ENCODE data around the gene ETHE1. TPM values are rescaled to one million over a fixed set of nuclear protein-coding genes. Genes with fewer than 3 reads are reported as not detected.

ETHE1 gene
- polyA plus RNA-seq, 1 donor from 2014 or later, result 40.9 TPM

DNA sequence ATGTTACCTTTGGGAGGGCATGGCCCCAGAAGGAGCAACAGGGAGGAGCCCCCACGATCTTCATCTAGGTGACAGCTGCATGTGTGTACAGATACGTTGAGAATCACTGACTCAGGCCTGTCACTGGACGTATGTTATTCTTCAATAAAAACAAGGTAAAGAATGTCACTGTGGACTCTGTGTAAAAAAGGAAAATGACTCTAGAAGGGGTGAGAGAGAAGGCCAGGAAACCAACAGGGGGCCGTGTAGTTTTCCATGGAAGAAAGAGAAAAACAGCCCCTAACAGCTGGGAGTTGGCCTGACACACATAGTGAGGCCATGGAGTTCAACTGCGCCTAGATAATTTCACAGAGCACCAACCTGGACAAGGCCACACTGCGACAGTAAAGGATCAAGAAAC lies 59.7 kb downstream of the ETHE1 start (continued):
- TF ChIP-seq, protein P1, sequence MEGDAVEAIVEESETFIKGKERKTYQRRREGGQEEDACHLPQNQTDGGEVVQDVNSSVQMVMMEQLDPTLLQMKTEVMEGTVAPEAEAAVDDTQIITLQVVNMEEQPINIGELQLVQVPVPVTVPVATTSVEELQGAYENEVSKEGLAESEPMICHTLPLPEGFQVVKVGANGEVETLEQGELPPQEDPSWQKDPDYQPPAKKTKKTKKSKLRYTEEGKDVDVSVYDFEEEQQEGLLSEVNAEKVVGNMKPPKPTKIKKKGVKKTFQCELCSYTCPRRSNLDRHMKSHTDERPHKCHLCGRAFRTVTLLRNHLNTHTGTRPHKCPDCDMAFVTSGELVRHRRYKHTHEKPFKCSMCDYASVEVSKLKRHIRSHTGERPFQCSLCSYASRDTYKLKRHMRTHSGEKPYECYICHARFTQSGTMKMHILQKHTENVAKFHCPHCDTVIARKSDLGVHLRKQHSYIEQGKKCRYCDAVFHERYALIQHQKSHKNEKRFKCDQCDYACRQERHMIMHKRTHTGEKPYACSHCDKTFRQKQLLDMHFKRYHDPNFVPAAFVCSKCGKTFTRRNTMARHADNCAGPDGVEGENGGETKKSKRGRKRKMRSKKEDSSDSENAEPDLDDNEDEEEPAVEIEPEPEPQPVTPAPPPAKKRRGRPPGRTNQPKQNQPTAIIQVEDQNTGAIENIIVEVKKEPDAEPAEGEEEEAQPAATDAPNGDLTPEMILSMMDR (IDR thresholded peaks at IDR 0.05; ENCODE audit: poor library complexity, severe bottlenecking), result no peak
- TF ChIP-seq TAF1 (IDR thresholded peaks at IDR 0.05; ENCODE audit: low read depth), result no peak
- TF ChIP-seq MXI1 (conservative IDR thresholded peaks at IDR 0.05; ENCODE audit: poor library complexity, severe bottlenecking), result no peak

DNA sequence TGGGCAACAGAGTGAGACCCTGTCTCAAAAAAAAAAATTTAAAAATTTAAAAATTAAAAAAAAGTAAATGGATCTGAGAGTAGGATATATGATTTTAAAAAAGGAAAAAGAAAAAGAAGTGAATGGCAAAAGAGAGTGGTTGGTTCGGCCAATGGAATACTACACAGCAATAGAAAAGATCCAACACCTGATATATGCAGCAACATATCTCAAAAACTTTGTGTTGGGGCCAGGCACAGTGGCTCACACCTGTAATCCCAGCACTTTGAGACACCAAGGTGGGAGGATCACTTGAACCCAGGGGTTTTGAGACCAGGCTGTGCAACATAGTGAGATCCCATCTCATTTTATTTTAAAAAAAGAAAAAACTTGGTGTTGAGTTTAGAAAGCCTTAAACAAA lies 60.2 kb downstream of the ETHE1 start:
- Histone ChIP-seq H4K20me1 (ENCODE audit: insufficient read depth) (no peaks in the 10 kb centered on the region), H3K79me2 (replicated peaks; ENCODE audit: insufficient read depth, low read length) (no peaks in the 10 kb centered on the region), H3K27me3 (ENCODE audit: insufficient read depth, low read depth, low read length) (no peaks in the 10 kb centered on the region), H3K36me3 (ENCODE audit: insufficient read depth, low read length) (no peaks in the 10 kb centered on the region), H2AFZ (ENCODE audit: low read depth, low read length) (no peak overlapping the region), H3F3A (ENCODE audit: insufficient read depth, low read length, poor library complexity, severe bottlenecking) (no peaks in the 10 kb centered on the region), H3K9me3 (ENCODE audit: low read length) (no peaks in the 10 kb centered on the region), H3K4me3 (ENCODE audit: low read length) (no peak overlapping the region), H3K4me2 (ENCODE audit: low read length) (no peak overlapping the region), H3K9me2 (ENCODE audit: insufficient read depth, low read length) (no peaks in the 10 kb centered on the region), H3K27ac (ENCODE audit: low read length) (no peak overlapping the region), H3K9ac (ENCODE audit: low read length) (no peak overlapping the region)
- TF ChIP-seq EP300 (conservative IDR thresholded peaks at IDR 0.05; ENCODE audit: poor library complexity, severe bottlenecking), result no peak
- TF ChIP-seq SMC3 (conservative IDR thresholded peaks at IDR 0.05; ENCODE audit: poor library complexity), result no peak

DNA sequence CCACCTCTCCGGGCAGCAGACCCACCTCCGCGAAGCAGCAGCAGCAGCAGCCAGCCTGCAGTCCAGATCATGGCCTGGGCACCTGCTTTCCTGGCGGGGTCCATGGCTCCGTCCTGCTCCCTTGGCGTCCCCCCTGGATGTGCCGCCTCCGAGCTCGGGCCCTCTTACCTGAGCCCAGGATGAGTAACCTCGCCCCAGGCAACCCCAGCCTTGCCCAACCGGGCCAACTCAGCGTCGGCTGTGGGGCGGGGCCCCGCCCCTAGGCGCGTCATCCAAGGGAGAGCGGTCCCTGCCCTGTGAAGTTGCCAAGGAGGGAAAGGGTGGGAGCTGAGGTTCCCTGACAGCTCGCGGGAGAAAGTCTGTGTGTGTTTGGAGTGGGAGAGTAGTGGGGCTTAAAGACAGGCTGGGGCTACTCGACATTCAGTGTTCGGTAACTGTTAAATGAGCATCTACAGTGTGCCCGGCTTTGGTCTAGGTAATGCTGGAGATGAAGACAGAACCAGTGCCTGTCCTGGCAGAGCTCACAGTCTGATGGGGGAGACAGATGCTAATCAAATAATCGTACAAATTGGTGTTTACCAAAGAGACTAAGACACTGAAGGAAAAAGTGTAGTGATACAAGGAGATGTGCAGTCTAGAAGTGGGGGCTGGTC lies 61.4 kb downstream of the ETHE1 start, which contains the start of gene LYPD3:
LYPD3 (minus strand) TSS at position 141 of the 653 bp plus-strand sequence; CDS start at position 104, 37 bp downstream.
- no peak within 1 kb of the TSS for H3K27ac ChIP-seq (ENCODE audit: low read length)
- no peak within 1 kb of the TSS for H3K9ac ChIP-seq (ENCODE audit: low read length)
- no peak within 1 kb of the TSS for H3K4me2 ChIP-seq (ENCODE audit: low read length)
- no peak within 1 kb of the TSS for H2AFZ ChIP-seq (ENCODE audit: low read depth, low read length)
- no peaks in the 10 kb centered on the region for H3K9me3 ChIP-seq (ENCODE audit: low read length)
- H3F3A ChIP-seq (ENCODE audit: insufficient read depth, low read length, poor library complexity, severe bottlenecking), result no peaks in the 10 kb centered on the region
- no peaks in the 10 kb centered on the region for H3K36me3 ChIP-seq (ENCODE audit: insufficient read depth, low read length)
- H3K9me2 ChIP-seq (ENCODE audit: insufficient read depth, low read length), result no peaks in the 10 kb centered on the region
- H3K27me3 ChIP-seq (ENCODE audit: insufficient read depth, low read depth, low read length), result no peaks in the 10 kb centered on the region
- H4K20me1 ChIP-seq (ENCODE audit: insufficient read depth), result no peaks in the 10 kb centered on the region
- H3K79me2 ChIP-seq (replicated peaks; ENCODE audit: insufficient read depth, low read length), result no peaks in the 10 kb centered on the region
- peak within 1 kb of the TSS; percentile 74 for H3K4me3 ChIP-seq (ENCODE audit: low read length)
- TF ChIP-seq TAF1 (IDR thresholded peaks at IDR 0.05; ENCODE audit: low read depth) (no peak), SMC3 (conservative IDR thresholded peaks at IDR 0.05; ENCODE audit: poor library complexity) (no peak), EZH2 (IDR thresholded peaks at IDR 0.05; ENCODE audit: borderline replicate concordance, insufficient read depth, low read length, poor library complexity, severe bottlenecking) (no peak), EP300 (conservative IDR thresholded peaks at IDR 0.05; ENCODE audit: poor library complexity, severe bottlenecking) (no peak), MXI1 (conservative IDR thresholded peaks at IDR 0.05; ENCODE audit: poor library complexity, severe bottlenecking) (no peak), POLR2AphosphoS5 (IDR thresholded peaks at IDR 0.05) (no peak), RAD21 (conservative IDR thresholded peaks at IDR 0.05) (no peak)
- TF ChIP-seq, protein P1 (IDR thresholded peaks at IDR 0.05; ENCODE audit: poor library complexity, severe bottlenecking), result no peak
- TF ChIP-seq, protein P2, sequence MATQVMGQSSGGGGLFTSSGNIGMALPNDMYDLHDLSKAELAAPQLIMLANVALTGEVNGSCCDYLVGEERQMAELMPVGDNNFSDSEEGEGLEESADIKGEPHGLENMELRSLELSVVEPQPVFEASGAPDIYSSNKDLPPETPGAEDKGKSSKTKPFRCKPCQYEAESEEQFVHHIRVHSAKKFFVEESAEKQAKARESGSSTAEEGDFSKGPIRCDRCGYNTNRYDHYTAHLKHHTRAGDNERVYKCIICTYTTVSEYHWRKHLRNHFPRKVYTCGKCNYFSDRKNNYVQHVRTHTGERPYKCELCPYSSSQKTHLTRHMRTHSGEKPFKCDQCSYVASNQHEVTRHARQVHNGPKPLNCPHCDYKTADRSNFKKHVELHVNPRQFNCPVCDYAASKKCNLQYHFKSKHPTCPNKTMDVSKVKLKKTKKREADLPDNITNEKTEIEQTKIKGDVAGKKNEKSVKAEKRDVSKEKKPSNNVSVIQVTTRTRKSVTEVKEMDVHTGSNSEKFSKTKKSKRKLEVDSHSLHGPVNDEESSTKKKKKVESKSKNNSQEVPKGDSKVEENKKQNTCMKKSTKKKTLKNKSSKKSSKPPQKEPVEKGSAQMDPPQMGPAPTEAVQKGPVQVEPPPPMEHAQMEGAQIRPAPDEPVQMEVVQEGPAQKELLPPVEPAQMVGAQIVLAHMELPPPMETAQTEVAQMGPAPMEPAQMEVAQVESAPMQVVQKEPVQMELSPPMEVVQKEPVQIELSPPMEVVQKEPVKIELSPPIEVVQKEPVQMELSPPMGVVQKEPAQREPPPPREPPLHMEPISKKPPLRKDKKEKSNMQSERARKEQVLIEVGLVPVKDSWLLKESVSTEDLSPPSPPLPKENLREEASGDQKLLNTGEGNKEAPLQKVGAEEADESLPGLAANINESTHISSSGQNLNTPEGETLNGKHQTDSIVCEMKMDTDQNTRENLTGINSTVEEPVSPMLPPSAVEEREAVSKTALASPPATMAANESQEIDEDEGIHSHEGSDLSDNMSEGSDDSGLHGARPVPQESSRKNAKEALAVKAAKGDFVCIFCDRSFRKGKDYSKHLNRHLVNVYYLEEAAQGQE (IDR thresholded peaks at IDR 0.05; ENCODE audit: borderline replicate concordance), result no peak
